DMS114 treated with DMSO at 0.1 percent for 48 hours (cell line): Measurements from ENCODE around the gene CALR.
"Not testable (repeated sequence)": the region's sequence is repeated elsewhere in the genome, so short reads cannot be mapped to it uniquely, and the experiment has no call there.

Experiments
- DNase-seq: peaks from one replicate; lab custom pipeline; 2025; ENCODE audit not compliant: unreplicated experiment; lab: John Stamatoyannopoulos, UW

CALR gene

DNA sequence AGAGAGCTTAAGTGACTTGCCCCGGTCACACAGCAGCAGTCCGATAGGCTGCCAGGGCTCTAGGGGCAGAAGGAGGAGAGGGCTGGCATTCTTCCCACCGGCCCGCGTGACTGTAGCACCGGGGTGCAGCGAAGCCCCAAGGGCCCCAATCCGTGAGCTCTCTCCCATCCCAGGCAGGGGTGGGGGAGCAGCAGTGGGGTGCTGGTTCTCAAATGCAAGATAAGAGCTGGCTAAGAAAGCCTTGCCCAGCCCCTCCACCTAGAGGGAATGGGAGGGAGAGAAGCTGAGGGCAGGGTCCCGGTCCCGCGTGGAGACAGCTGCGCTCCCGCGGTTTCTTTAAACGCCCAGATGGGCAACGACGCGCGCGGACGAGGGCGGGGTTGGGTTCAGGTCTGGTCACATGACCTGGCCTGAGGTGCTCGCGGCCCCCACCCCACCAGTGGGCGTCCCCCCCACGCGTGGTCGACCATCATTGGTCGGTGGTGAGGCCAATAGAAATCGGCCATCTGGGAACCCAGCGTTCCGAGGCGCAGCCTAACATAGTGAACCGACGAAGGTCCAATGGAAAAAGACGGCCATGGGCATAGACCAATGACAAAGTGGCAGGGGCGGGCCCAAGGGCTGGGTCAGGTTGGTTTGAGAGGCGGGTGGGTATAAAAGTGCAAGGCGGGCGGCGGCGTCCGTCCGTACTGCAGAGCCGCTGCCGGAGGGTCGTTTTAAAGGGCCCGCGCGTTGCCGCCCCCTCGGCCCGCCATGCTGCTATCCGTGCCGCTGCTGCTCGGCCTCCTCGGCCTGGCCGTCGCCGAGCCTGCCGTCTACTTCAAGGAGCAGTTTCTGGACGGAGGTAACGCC, at the start of gene CALR:
Gene CALR, plus strand, starts transcription at position 683 of the 852 bp plus-strand sequence. Its CDS starts 71 bp downstream, at position 754.
- peak; percentile 93 for DNase-seq

DNA sequence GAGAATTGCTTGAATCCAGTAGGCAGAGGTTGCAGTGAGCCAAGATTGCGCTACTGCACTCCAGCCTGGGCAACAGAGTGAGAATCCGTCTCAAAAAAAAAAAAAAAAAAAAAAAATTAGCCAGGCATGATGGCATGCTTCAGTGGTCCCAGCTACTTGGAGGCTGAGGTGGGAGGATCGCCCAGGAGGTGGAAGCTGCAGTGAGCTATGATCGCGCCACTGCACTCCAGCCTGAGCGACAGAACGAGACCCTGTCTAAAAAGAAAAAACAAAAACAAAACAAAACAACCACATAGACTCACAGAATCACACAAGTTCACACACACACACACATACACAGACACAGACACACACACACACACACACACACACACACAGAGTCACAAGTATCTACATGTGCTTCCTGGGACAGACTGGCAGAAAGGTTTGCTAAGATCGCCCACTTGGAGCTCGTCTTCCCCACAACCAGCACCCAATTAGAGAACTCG, 48.1 kb upstream of the CALR start:
- not testable (repeated sequence) for DNase-seq

DNA sequence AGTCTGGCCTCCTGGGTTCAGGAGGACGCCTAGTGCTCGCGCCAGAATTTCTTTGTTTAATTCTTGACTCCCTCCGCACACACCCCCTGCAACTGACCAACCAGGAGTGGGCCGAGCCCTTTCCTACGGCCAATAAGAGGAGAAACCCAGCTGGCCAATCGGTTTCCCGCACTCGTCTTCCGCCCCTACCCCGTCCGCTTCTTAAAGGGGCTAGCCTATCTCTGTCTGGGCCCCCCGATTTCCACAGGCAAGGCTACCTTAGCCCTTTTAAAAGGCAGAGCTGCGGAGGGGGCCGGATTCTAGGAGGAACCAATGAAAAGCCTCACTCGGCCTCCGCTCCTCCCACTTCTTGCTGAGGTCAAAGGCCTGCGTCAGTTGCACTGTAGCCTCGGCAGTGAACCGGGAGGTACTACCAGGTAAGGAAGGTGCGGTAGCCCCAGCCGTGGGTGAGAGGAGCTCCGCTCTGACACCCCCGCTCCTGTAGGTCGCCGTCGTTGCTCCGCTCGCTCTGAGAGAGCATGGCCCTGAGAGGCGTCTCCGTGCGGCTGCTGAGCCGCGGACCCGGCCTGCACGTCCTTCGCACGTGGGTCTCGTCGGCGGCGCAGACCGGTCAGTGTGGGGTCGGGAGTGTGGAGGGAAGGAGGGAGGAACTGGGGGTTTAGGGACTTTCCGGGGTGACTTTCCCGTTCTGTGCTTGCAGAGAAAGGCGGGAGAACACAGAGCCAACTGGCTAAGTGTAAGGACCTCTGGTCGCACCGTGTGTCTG, 47.4 kb upstream of the CALR start, which contains the start of gene GCDH:
Gene GCDH, plus strand, starts transcription at position 374 of the 766 bp plus-strand sequence. Its CDS starts 145 bp downstream, at position 519.
- peak; percentile 96 for DNase-seq

DNA sequence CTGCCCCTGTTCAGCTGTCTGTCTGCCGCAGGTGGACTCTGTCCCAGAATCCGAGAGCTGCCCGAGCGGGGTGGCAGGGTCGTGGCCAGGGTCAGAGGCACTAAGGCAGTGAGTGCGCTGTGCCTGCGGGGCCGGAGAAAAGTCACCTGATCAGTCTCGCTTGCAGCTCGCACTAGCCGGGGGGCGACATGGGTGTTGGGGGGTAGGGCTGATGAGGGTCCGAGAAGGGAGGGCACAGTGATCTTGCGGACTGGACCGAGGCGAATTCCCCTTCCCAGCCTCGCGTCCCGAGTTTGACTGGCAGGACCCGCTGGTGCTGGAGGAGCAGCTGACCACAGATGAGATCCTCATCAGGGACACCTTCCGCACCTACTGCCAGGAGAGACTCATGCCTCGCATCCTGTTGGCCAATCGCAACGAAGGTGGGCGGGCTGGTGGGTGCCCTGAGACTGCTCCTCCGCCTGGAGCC, 46.8 kb upstream of the CALR start:
- DNase-seq: no peak

DNA sequence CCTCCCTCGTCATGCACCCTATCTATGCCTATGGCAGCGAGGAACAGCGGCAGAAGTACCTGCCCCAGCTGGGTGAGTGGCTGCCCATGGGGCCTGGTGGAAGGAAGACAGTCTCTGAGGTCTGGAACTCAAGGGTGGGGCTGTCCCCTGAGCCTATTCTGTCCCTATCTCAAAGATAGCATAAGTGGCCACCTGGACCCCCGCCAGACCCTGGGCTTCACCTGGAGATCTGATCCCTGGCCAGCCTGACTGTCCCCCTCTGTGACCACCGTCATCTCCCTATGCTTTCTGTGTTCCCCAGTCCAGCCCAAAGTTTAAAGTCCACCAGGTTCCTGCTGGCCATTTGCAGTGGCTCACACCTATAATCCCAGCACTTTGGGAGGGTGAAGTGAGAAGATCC, 44.8 kb upstream of the CALR start:
- DNase-seq: no peak

DNA sequence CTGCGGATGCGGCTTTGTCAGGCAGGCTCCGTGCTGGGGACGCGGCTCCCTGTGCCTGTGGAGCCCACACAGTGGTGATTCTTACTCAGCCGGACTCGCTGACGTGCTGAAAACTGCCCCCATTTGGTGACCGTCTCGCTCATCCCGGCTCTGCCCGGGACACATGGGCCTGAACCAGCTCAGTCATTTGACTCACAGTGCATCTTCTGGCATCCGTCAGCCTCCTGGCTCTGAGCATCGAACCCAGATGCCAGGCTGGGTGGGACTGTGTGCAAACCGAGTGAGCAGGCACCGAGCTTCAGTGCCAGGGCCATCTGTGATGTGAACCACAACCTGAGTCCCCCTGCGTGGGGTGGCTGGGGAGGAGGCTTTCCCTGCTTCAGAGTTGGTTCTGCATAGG, 41.9 kb upstream of the CALR start:
- no peak for DNase-seq

DNA sequence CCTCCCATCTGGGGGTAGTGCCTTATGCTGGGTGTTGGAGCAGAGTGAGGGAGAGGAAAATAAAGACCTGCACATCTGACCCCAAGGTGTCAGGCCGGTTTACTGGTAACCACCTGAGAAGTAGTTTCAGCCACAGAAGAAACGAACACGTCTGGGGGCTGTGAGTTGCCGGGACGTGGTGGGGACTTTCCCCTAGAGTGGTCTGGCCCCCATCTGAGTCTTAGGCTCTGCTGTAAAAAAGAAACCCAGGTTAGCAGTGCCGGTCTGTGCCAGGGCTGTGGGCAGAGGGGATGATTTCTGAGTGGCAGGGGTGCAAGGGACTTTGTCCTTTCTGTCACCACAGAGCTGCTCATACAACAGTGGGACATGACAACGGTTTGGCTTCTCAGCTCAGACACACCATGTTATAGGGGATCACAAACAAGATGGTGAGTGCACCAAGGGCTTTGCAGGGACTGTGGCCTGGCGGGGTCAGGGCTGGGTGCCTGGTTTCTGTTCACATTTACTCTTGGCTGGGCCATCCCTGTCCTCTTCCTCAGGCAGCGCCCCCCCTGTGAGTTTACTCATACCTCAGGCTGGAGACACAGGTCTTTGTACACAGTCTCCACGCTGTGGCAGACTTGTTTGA, 38.4 kb upstream of the CALR start:
- no peak for DNase-seq

DNA sequence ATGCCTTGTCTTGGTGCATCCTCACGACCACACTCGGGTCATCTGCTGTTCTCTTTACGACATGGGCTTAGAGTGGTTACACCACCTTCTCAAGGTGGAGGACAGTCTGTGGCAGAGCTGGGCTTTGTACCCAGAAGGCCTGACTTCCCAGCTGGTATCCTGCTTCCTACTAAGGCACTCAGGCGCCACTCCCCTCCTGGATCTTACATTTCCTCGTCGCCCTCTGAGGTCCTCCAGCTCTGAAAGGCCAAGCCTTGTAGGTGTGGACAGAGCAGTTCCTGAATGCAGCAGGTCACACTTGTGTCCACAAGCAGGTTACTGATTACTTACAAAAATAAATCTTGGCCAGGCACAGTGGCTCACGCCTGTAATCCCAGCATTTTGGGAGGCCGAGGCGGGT, 31.2 kb upstream of the CALR start:
- no peak for DNase-seq

DNA sequence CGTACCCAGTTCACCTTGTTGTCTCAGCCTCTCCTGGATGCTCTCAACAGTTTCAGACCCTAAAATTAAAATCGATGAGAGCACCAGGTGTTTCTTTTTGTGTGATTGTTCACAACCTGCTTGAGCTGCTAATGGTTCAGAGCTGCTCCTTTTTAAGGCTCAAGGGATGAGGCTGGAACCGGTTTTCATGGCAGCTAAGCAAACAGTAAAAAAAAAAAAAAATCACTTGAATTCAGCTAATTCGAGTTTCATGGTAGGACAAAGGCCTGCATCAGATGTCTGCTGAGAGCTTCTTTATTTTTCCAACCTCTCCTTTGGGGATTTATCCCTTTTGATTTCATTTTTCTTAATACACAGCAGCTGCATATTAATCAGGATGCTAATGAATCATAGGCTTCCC, 25.8 kb upstream of the CALR start:
- DNase-seq: no peak

DNA sequence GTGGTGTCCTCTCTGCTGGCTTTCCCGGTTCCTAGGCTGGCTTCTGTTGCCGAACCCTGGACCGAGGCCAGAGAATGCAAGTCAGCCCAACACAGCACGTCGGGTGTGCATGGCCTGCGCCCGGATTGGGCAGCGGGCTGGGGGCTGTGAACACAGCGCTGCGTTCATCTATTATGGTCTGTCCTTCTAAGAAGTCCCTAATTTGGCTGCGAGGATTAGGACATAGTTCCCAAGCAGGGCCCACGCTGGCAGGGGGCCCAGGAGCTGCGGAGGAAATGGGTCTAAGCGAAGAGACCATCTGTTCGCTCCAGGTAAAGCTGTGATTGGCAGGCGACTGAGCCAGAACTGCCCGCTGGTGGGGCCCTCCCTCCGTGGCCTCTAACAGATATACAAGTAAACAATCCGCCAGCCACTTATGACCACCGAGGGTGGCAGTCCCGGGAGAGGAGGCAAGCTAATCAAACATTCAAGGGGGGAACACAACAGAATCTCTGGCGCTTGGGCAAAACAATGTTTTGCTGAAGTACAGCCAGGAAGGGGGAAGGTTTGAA, 25.3 kb upstream of the CALR start:
- DNase-seq: no peak

DNA sequence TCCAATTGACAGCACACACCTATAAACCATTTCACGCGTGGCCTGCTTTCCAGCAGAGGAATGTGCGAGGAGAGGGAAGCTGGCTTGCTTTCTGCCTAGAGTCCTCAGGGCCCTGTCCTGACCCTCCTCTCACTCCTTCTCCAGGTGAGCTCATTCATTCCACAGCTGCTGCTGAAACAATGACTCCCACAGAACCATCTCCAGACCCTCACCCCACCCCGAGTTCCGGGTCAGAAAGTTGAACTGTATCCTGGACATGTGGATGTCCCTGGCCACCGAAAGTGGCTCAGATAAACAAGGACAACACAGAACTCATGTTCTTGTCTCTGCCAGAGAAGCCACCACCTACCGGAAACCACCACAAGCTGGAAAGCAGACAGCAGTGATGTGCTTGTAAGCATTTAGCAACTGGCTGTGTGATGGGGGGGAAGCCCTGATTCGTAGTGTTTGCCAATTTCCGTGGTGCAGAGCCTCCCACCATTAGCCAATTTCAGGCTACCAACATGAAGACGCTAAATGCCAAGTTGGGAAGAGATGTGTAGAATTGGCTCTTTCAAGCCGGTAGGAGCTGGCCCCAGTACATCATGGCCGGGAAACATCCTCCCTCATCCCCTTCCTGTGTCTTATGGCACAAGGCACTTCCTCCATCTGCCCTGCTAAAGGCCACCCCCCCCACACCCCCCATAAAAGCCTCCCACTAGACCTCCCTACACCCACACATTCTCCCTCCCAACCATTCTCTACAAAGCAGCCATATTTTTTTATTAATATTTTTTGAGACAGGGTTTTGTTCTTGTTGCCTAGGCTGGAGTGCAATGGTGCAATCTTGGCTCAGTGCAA, 24.3 kb upstream of the CALR start:
- DNase-seq: no peak

DNA sequence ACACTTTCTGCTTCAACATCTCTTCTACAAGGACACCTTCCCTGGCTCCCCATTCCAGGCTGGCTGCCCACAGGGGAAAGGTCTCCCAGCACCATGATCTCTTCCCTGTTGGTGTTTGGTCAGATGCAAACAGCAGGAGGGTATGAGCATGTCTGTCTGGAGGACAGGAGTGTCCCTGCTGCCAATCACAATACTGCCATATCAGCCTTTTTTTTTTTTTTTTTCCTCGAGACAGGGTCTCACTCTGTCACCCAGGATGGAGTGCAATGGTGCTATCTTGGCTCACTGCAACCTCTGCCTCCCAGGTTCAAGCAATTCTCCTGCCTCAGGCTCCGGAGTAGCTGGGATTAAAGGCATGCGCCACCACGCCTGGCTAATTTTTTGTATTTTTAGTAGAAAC, 22.5 kb upstream of the CALR start:
- DNase-seq: not testable (repeated sequence)

DNA sequence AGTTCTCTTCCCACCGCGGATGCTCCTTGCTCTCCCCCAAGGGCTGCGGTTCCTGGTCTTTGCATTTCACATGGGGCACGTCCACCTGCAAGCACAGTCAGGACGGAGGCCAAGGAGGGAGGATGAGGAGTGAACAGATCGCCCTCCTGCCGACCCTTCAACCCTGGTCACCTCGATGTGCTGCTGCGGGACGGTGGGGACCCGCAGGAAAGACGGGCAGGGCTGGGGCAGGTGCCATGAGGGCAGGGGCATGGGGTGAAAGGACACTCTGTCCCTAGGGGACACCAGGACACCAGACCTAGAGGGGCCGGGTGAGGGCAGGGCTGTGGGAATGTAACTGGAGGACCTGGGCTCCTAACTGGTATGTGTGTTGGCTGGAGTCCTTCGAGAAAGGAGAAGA, 20.2 kb upstream of the CALR start:
- no peak for DNase-seq

DNA sequence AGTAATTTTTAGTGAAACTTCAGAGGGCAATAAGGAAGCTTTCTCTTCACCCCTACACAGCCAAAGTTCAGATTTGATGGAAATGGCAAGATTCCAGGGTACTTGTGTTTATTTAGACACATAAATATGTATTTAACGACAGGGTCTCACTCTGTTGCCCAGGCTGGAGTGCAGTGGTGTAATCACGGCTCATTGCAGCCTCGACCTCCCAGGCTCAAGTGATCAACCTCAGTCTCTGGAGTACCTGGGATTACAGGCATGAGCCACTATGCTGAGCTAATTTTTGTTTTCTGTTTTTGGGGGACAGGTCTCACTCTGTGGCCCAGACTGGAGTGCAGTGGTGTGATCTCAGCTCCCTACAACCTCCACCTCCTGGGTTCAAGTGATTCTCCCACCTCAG, 17.4 kb upstream of the CALR start:
- DNase-seq: no peak

DNA sequence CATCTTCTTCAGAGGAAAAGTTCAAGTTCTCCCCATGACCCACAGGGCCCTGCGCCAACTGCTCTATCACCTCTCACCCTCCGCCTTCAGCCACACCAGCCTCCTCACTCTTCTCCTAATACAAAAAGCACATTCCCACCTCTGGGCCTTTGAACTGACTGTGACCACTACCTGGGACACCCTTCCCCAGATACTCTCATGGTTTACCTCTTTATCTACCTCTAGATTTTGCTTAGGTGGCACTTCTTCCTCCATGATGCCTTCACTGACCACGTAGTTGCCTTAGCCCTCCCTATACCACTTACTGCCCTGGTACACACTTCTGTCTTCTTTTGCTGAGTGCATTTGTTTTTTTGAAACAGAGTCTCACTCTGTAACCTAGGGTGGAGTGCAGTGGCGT, 15.4 kb upstream of the CALR start:
- no peak for DNase-seq

DNA sequence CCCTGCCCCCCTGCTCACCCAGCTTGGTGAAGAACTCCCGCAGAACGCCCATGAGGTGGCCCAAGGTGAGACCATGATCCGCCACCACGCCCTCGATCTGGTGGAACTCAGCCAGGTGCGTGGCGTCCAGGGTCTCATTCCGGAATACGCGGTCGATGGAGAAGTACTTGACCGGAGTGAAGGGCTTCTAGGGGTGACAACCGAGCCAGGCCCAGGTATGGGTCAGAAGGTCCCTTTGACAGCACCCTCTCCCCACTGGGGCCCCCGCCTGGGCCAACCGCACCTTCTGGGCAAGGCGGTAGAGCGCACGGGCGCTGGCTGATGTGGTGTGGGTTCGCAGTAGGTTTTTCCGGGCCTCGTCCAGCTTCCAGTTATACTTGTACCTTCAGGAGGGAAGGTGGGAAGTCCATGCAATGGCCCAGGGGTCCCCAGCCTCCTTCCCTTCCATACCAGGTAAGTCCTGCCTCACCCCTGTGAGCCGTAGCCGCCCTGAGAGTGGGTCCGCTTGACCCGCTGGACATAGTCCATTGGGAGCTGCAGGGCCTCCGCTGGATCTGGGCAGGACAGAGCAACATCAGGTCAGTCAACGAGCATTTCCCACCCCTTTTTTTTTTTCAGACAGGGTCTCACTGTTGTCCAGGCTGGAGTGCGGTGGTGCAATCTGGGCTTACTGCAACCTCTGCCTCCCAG, 13.6 kb upstream of the CALR start:
- DNase-seq: no peak

DNA sequence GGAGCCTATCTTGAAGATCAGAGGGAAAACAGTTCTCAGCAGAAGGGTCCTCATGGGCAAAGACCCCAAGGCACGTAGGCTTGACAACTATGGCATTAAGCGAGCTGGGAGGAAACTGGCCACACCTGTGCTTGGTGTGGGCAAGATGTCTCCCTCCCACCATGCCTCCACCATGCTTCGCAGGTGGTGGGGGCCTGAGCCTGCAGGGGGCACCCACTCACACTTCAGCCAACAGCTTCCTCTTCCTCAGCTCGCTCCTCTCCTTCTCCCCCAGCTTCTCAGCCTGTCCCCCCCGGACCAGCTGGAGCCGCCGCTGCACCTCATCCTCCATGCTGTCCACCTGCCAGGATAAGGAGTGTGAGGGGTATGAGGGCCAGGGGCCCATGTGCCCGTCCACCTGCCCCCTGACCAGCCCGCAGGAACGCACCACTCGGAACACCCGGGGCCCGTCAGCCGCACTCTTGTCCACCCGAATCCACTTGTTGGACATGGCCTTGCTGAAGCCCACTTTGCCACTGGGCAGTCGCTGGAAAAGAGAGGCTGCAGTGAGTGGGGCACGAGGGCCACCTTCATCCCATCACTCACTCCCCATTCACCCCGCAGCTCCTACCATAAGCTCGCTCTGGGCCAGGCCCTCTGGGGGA, 8.3 kb upstream of the CALR start:
- no peak for DNase-seq

DNA sequence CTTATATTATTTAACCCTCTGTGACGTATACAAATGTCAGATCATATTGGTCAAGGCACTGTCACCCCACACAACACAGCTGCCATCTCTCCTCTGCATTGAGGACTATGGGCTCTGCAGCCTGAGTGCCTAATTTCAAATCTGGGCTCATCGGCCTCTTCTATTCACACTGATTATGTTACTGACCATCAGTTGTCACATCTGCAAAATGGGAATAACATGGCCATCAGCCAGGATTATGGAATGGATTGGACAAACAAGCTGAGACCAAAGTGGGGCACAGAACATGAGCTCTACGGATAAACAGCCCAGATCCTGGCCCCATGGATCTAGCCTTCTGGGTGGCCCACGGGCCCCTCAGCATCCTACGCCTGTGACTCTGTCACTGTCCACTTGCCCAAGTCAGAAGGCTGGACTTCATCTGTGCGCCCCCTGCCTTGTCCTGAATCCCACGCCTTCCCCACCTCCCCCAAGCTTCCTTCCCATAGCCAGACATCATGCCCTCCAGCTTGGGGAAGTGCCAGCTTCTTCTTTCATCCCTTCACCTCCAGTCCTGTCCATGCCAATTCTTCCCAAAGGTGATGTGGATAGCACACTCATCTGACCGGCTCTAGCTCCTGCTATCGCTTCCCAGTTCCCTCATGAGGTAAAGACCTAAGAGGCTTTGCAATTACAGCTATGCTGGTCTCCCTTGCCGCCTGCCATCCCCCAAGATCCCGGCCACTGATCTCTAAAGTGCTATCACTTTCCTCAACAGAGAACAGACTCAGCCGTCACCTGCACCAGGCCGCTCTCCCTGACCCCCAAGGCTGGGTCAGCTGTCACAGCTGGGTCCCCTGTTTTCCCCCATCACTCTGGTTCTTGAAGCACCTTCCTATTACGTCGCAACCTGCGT, 5.8 kb upstream of the CALR start:
- no peak for DNase-seq
